Type B pancreatic cell (in vitro differentiated cells): ENCODE measurements around the gene RASGRF2. TPM values are rescaled to one million over a fixed set of nuclear protein-coding genes. Genes with fewer than 3 reads are reported as not detected.

ENCODE experiments used
- DNase-seq: peaks from one replicate; pipeline ENCODE4 v3.0.0; 2021; ENCODE audit warnings: mixed read lengths; ENCODE audit not compliant: unreplicated experiment; ENCODE audit errors: extremely low spot score
- H3K27ac Mint-ChIP-seq: 2 replicates; pipeline ENCODE4 v1.8.0; 2021; ENCODE audit warnings: mild to moderate bottlenecking, mixed read lengths
- H3K27me3 Mint-ChIP-seq: 2 replicates; pipeline ENCODE4 v1.8.0; 2021; ENCODE audit warnings: mixed read lengths
- H3K36me3 Mint-ChIP-seq: 2 replicates; pipeline ENCODE4 v1.8.0; 2021; ENCODE audit warnings: mixed read lengths
- H3K4me1 Mint-ChIP-seq: one replicate; pipeline ENCODE4 v1.8.0; 2021; ENCODE audit warnings: mixed read lengths; ENCODE audit not compliant: unreplicated experiment
- H3K4me3 Mint-ChIP-seq: 2 replicates; pipeline ENCODE4 v1.8.0; 2021; ENCODE audit warnings: mild to moderate bottlenecking, mixed read lengths
- H3K9me3 Mint-ChIP-seq: 2 replicates; pipeline ENCODE4 v1.8.0; 2021; ENCODE audit warnings: mixed read lengths
- CTCF ChIP-seq: fragments of 200-600 bp; sonication (generic); conservative IDR thresholded peaks from 2 replicates; pipeline ENCODE4 v1.5.0; 2021; ENCODE audit warnings: antibody characterized with exemption, mild to moderate bottlenecking
- total RNA-seq: library from RNA; stranded (reverse); gene quantifications from 2 replicates; pipeline ENCODE4 v1.2.1, GENCODE V29; 2021; ENCODE audit warnings: low replicate concordance

Gene RASGRF2
- total RNA-seq, 1 donor from 2014 or later = 2.1 TPM

GRCh38 chr5:80926979-80927656, 33.0 kb upstream of the RASGRF2 start:
- H3K27ac Mint-ChIP-seq = no peak overlapping the region
- no peak overlapping the region for H3K4me3 Mint-ChIP-seq
- H3K27me3 Mint-ChIP-seq = peaks cover 3% of the 10 kb centered on the region
- H3K4me1 Mint-ChIP-seq = no peaks in the 10 kb centered on the region
- no peaks in the 10 kb centered on the region for H3K9me3 Mint-ChIP-seq
- no peak for DNase-seq
- H3K36me3 Mint-ChIP-seq = no peaks in the 10 kb centered on the region
- no peak for TF ChIP-seq CTCF

DNA sequence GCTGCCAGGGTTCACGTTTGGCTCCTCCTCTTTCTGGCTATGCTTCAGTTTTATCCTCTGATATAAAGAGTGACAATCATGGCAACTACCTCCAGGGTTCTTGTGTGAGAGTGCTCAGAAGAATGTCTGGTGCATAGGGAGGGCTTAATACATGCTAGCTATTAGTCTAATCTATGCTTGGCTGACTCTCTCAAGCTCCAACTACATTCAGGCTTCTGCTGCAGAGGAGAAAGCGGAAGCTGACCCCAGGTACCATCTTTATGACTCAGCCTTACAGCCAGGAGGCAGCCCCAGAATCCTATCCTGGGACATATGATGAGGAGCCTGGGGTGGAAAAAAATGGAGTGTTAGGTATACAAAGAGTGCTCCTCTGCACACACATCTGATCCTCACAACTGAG, 32.1 kb upstream of the RASGRF2 start:
- no peak for DNase-seq

DNA sequence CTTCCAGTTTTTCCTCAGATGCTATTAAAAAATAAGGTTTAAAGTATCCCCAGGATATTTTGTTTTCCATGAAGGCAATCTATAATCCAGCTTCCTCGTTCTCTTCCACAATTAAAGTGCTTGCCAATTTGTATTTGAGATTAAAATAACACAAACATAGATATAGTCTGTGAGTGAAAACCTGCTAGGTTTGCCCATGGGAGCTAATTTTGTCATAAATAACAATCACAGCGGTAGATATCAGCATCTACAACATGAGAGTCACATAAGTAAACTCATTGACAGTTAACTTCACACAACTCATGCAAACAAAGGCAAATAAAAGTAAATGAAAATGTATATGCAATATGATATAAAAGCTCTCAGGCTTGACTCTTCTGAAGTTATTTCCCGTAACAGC, 29.2 kb upstream of the RASGRF2 start:
- no peak overlapping the region for H3K27ac Mint-ChIP-seq
- TF ChIP-seq CTCF = no peak
- no peak overlapping the region for H3K4me3 Mint-ChIP-seq
- no peaks in the 10 kb centered on the region for H3K36me3 Mint-ChIP-seq
- H3K9me3 Mint-ChIP-seq = no peaks in the 10 kb centered on the region
- H3K27me3 Mint-ChIP-seq = peaks cover 3% of the 10 kb centered on the region
- no peak for DNase-seq
- H3K4me1 Mint-ChIP-seq = no peaks in the 10 kb centered on the region

More for the DNA sequence above, 32.1 kb upstream of the RASGRF2 start:
- Mint-ChIP-seq H3K27ac (no peak overlapping the region), H3K4me1 (no peaks in the 10 kb centered on the region), H3K27me3 (peaks cover 3% of the 10 kb centered on the region), H3K9me3 (no peaks in the 10 kb centered on the region), H3K4me3 (no peak overlapping the region), H3K36me3 (no peaks in the 10 kb centered on the region)
- no peak for TF ChIP-seq CTCF

- no peak overlapping the region for H3K27ac Mint-ChIP-seq
- H3K36me3 Mint-ChIP-seq = no peaks in the 10 kb centered on the region
- H3K4me1 Mint-ChIP-seq = no peaks in the 10 kb centered on the region
- peaks cover 3% of the 10 kb centered on the region for H3K27me3 Mint-ChIP-seq
- H3K4me3 Mint-ChIP-seq = no peak overlapping the region
- TF ChIP-seq CTCF = no peak
- H3K9me3 Mint-ChIP-seq = no peaks in the 10 kb centered on the region
- no peak for DNase-seq
Observed at GRCh38 chr5:80931411-80931810, 28.8 kb upstream of the RASGRF2 start.

DNA sequence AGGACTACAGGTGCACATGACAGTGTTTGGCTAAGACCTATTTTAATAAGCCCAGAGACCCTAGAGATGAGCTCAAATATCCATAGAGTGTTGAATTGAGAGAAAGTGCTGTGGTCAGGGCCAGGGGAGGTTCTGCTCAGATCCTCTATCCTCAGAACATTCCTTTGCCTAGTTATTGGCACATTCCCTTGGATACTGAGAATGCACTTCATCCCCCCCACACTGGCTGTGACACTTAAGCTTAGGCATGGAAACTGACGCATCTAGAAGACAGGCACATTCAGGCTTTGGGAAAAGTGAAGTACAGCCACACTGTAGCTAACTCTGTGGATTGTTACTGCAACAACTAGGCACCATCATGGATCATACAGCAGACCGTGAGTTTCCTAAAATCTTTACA, 27.1 kb upstream of the RASGRF2 start:
- Mint-ChIP-seq H3K27me3 (peaks cover 3% of the 10 kb centered on the region), H3K4me3 (no peak overlapping the region), H3K36me3 (no peaks in the 10 kb centered on the region), H3K4me1 (no peaks in the 10 kb centered on the region), H3K27ac (no peak overlapping the region), H3K9me3 (no peaks in the 10 kb centered on the region)
- DNase-seq = no peak
- no peak for TF ChIP-seq CTCF
